GM12878 (cell line): ENCODE data around the gene RHBDF2. TPM values are rescaled to one million over a fixed set of nuclear protein-coding genes. Genes with fewer than 3 reads are reported as not detected.

ENCODE experiments used
- BCLAF1 ChIP-seq: fragments of 450-650 bp; IDR thresholded peaks from 2 replicates; pipeline ENCODE4 v1.6.1; 2017; ENCODE audit warnings: antibody characterized with exemption, mild to moderate bottlenecking, moderate library complexity
- CEBPB ChIP-seq, 2 experiments: fragments of 150-350 bp in 1 of 2; IDR thresholded peaks; 2 replicates each; pipeline ENCODE4 v1.6.1; 2012 to 2014; ENCODE audit warnings: low read depth in 2 of 2, low read length in 2 of 2, borderline replicate concordance in 1 of 2, inconsistent platforms in 1 of 2
- CREM ChIP-seq: IDR thresholded peaks from 2 replicates; pipeline ENCODE4 v1.6.1; 2014; ENCODE audit warnings: antibody characterized with exemption, low read depth
- CUX1 ChIP-seq: IDR thresholded peaks from 2 replicates; pipeline ENCODE4 v1.6.1; 2012; ENCODE audit warnings: improper control_type of control experiment, low read depth, low read length; ENCODE audit not compliant: insufficient replicate concordance
- GABPA ChIP-seq: IDR thresholded peaks from 2 replicates; pipeline ENCODE4 v1.6.1; 2014; ENCODE audit warnings: antibody characterized with exemption, low read depth, mild to moderate bottlenecking, inconsistent platforms
- SMAD1 ChIP-seq: fragments of 450-650 bp; IDR thresholded peaks from 2 replicates; pipeline ENCODE4 v1.6.1; 2018; ENCODE audit warnings: mild to moderate bottlenecking, low read depth; ENCODE audit not compliant: partially characterized antibody
- ZZZ3 ChIP-seq: IDR thresholded peaks from 2 replicates; pipeline ENCODE4 v1.6.1; 2011; ENCODE audit warnings: low read depth; ENCODE audit not compliant: control insufficient read depth, insufficient read length
- polyA plus RNA-seq, 11 experiments: library from polyadenylated mRNA; depleted of rRNA in 4 of 11; unstranded in 6 of 11; stranded (reverse) in 5 of 11; fragments of >200 nt; fragmentation: Nextera tagmentation in 4 of 11; fragmentation: Illumina TruSeq in 1 of 11; extraction: Ambion mirVana in 4 of 11; extraction: Trizol in 1 of 11; gene quantifications; 1 replicate in 1 of 11; 2 replicates in 10 of 11; pipeline versions ENCODE4 v1.2.1 to v1.2.3, GENCODE V29; 2011 to 2016; ENCODE audit warnings: inconsistent platforms in 2 of 11, missing spikeins in 2 of 11, low read depth in 1 of 11
- total RNA-seq, 4 experiments: library from RNA; depleted of rRNA in 3 of 4; stranded (reverse); fragments of >200 nt in 3 of 4; fragmentation: Illumina TruSeq in 1 of 4; extraction: Trizol in 1 of 4; gene quantifications; 2 replicates each; pipeline versions ENCODE4 v1.2.1 to v1.2.3, GENCODE V29; 2013 to 2021
- TF ChIP-seq, protein P1 (sequence below): IDR thresholded peaks from 2 replicates; pipeline ENCODE4 v1.6.1; 2011; ENCODE audit warnings: mild to moderate bottlenecking, low read depth, low read length, moderate library complexity; ENCODE audit not compliant: insufficient replicate concordance

Gene RHBDF2
- total and polyA plus RNA-seq, 10 of the 15 experiments (the other 5 are each of a cell fraction or from before 2014, with no cell fraction given), result 0.97 to 43.0 (median 18.7) TPM

- TF ChIP-seq CEBPB (IDR thresholded peaks at IDR 0.05; ENCODE audit: borderline replicate concordance in 1 of 2, low read depth in 2 of 2, low read length in 2 of 2), result no peak
- TF ChIP-seq, protein P1, sequence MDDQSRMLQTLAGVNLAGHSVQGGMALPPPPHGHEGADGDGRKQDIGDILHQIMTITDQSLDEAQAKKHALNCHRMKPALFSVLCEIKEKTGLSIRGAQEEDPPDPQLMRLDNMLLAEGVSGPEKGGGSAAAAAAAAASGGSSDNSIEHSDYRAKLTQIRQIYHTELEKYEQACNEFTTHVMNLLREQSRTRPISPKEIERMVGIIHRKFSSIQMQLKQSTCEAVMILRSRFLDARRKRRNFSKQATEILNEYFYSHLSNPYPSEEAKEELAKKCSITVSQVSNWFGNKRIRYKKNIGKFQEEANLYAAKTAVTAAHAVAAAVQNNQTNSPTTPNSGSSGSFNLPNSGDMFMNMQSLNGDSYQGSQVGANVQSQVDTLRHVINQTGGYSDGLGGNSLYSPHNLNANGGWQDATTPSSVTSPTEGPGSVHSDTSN, result no peak
- no peak for TF ChIP-seq ZZZ3
- no peak for TF ChIP-seq BCLAF1
- TF ChIP-seq GABPA, result no peak
- TF ChIP-seq CREM, result no peak
- no peak for TF ChIP-seq SMAD1
- no peak for TF ChIP-seq CUX1
Measured at GRCh38 chr17:76458580-76459490, 42.4 kb downstream of the RHBDF2 start (continued).
